Activated T-cell treated with anti-CD3 and anti-CD28 coated beads, Interleukin-2, amount 50 U/mL, for 72 hours (primary cell): ENCODE results near the gene CELF4. TPM values are rescaled to one million over a fixed set of nuclear protein-coding genes. Genes with fewer than 3 reads are reported as not detected.
"Not testable (repeated sequence)": the region's sequence is repeated elsewhere in the genome, so short reads cannot be mapped to it uniquely, and the experiment has no call there.

Experiments
- ATAC-seq, 2 donors: fragments of 150-1000 bp; cut with Tn5 transposase; replicated peaks in 1 of 2; 2 replicates each; pipeline ENCODE4 v1.10.0; 2021; ENCODE audit warnings: moderate library complexity in 2 of 2, mild to moderate bottlenecking in 1 of 2
- DNase-seq, 2 donors: peaks; one replicate each; pipeline ENCODE4 v3.0.0; 2021 to 2022; ENCODE audit warnings: mixed read lengths in 1 of 2
- H3K27ac Mint-ChIP-seq: one replicate; pipeline ENCODE4 v1.8.0; 2022; ENCODE audit warnings: mild to moderate bottlenecking, moderate library complexity, mixed read lengths
- H3K27me3 Mint-ChIP-seq: one replicate; pipeline ENCODE4 v1.8.0; 2022; ENCODE audit warnings: low read depth, mixed read lengths
- H3K36me3 Mint-ChIP-seq, 2 donors: one replicate each; pipeline ENCODE4 v1.8.0; 2022; ENCODE audit warnings: mixed read lengths in 2 of 2, mild to moderate bottlenecking in 1 of 2; ENCODE audit not compliant: insufficient read depth in 2 of 2
- H3K4me1 Mint-ChIP-seq: one replicate; pipeline ENCODE4 v1.8.0; 2022; ENCODE audit warnings: low read depth, mixed read lengths
- H3K4me3 Mint-ChIP-seq, 2 donors: one replicate each; pipeline ENCODE4 v1.8.0; 2022; ENCODE audit warnings: mild to moderate bottlenecking in 2 of 2, mixed read lengths in 2 of 2, moderate library complexity in 2 of 2
- H3K9me3 Mint-ChIP-seq, 2 donors: one replicate each; pipeline ENCODE4 v1.8.0; 2022; ENCODE audit warnings: mixed read lengths in 2 of 2
- total RNA-seq, 2 donors: library from RNA; stranded (reverse); gene quantifications; one replicate each; pipeline ENCODE4 v1.2.3, GENCODE V29; 2022

Gene CELF4
- total RNA-seq, 2 donors from 2014 or later: not detected

DNA sequence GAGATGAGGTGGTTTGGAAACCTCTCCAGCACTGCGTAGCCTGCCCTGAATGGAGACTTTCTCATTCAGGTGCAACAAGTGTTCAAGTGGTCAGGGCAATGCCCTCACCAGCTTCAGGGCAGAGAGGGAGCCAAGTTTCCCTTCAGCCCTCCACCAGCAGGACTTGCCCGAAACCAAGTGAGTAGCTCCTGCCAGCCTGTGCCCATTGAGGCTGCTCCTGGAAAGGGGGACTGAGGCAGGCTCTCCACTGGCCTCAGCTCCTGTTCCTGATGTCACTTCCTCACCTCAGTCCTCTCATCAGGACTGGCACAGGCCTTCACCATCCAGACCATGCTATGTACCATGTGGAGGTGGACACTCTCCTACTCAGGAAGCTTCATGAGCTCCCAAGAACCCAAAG is 94.6 kb downstream of the CELF4 start:
- Mint-ChIP-seq H3K27me3 (peaks cover 5% of the 10 kb centered on the region), H3K4me1 (no peaks in the 10 kb centered on the region), H3K4me3 (no peak overlapping the region), H3K36me3 (no peaks in the 10 kb centered on the region), H3K9me3 (peaks cover 0 to 3% of the 10 kb centered on the region in 2 donors), H3K27ac (no peak overlapping the region)
- no peak for DNase-seq
- ATAC-seq: no peak

GRCh38 chr18:37467002-37467662 is 98.5 kb downstream of the CELF4 start:
- Mint-ChIP-seq H3K9me3 (peaks cover 0 to 3% of the 10 kb centered on the region in 2 donors), H3K27me3 (peaks cover 14% of the 10 kb centered on the region)
- DNase-seq: no peak

GRCh38 chr18:37465958-37466357 is 99.6 kb downstream of the CELF4 start:
- peaks cover 14% of the 10 kb centered on the region for H3K27me3 Mint-ChIP-seq
- no peaks in the 10 kb centered on the region for H3K36me3 Mint-ChIP-seq
- ATAC-seq (no peak), DNase-seq (no peak)
- H3K4me3 Mint-ChIP-seq: no peak overlapping the region
- H3K9me3 Mint-ChIP-seq: peaks cover 0 to 3% of the 10 kb centered on the region in 2 donors
- H3K27ac Mint-ChIP-seq: no peak overlapping the region
- no peaks in the 10 kb centered on the region for H3K4me1 Mint-ChIP-seq

More at GRCh38 chr18:37467002-37467662, 98.5 kb downstream of the CELF4 start:
- Mint-ChIP-seq H3K4me3 (no peak overlapping the region), H3K4me1 (no peaks in the 10 kb centered on the region), H3K36me3 (no peaks in the 10 kb centered on the region), H3K27ac (no peak overlapping the region)
- ATAC-seq: no peak

GRCh38 chr18:37464257-37464656 is 101.3 kb downstream of the CELF4 start:
- ATAC-seq: no peak
- DNase-seq: no peak
- Mint-ChIP-seq H3K4me3 (no peak overlapping the region), H3K4me1 (no peaks in the 10 kb centered on the region), H3K36me3 (no peaks in the 10 kb centered on the region), H3K9me3 (peaks cover 0 to 3% of the 10 kb centered on the region in 2 donors), H3K27ac (no peak overlapping the region), H3K27me3 (peaks cover 14% of the 10 kb centered on the region)

DNA sequence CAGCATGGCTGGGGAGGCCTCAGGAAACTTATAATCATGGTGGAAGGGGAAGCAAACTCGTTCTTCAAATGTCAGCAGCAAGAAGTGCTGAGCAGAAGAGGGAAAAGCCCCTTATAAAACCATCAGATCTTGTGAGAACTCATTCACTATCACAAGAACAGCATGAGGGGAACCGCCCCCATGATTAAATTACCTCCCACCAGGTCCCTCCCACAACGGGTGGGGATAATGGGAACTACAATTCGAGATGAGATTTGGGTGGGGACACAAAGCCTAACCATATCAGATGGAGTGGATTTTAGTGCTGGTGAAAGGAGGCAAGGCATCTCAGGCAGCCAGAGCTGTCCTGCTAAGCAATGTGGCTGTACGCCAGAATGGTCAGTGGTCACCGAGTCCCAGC is 104.3 kb downstream of the CELF4 start:
- DNase-seq, H3K9me3 Mint-ChIP-seq, H3K4me1 Mint-ChIP-seq, H3K36me3 Mint-ChIP-seq, ATAC-seq, H3K4me3 Mint-ChIP-seq, H3K27ac Mint-ChIP-seq: not testable (repeated sequence)
- H3K27me3 Mint-ChIP-seq: peaks cover 12% of the 10 kb centered on the region

- no peak for ATAC-seq
Observed at GRCh38 chr18:37460604-37461003, 105.0 kb downstream of the CELF4 start.

GRCh38 chr18:37458697-37459096 is 106.9 kb downstream of the CELF4 start:
- no peak for DNase-seq
- Mint-ChIP-seq H3K4me1 (no peaks in the 10 kb centered on the region), H3K27ac (no peak overlapping the region), H3K27me3 (no peaks in the 10 kb centered on the region), H3K4me3 (no peak overlapping the region), H3K36me3 (no peaks in the 10 kb centered on the region), H3K9me3 (no peaks in the 10 kb centered on the region)
- ATAC-seq: no peak

More at GRCh38 chr18:37460604-37461003, 105.0 kb downstream of the CELF4 start:
- DNase-seq: no peak
- H3K27ac Mint-ChIP-seq: no peak overlapping the region
- no peaks in the 10 kb centered on the region for H3K4me1 Mint-ChIP-seq
- peaks cover 5% of the 10 kb centered on the region for H3K27me3 Mint-ChIP-seq
- no peaks in the 10 kb centered on the region for H3K9me3 Mint-ChIP-seq
- no peak overlapping the region for H3K4me3 Mint-ChIP-seq
- no peaks in the 10 kb centered on the region for H3K36me3 Mint-ChIP-seq

DNA sequence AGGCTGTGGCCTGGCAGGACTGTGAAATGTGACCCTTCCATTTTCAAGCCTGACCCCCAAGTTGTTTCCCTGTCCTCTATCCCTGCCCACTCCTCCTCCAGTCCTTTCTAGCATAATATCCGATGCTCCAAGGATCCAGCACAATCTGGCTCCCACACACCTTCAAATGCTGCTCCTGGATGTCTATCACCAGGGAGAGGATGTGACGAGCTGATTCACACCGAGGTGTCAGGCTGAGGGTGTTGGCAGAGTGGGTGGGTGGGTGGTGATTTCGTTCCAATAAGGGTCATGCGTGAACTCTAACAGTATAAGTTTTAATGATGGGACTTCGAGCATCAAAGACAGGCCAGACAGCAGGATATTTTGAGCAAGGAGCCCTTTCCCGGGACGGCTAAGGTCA is 107.8 kb downstream of the CELF4 start:
- Mint-ChIP-seq H3K4me1 (no peaks in the 10 kb centered on the region), H3K4me3 (no peak overlapping the region), H3K9me3 (no peaks in the 10 kb centered on the region), H3K36me3 (no peaks in the 10 kb centered on the region), H3K27ac (no peak overlapping the region), H3K27me3 (no peaks in the 10 kb centered on the region)
- ATAC-seq: no peak
- no peak for DNase-seq

DNA sequence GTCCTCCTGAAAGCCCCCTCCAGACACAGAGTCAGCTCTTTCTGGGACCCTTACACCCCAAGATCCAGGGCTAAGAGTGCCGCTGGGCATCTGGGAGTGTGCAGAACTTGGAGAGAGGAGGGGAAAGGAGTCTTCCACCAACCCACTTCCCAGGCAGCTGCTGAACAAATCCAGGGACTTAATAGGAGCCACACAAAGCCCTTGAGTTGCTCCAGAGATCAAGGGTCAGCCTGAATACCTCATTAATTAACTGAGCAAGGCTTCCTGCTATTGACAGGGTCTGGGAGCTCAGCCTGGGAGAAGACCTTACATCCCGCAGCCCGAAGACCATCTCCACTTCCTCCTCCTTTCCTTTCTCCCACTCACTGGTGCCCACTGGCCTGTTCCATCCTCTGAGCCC is 108.3 kb downstream of the CELF4 start:
- H3K27ac Mint-ChIP-seq: no peak overlapping the region
- no peaks in the 10 kb centered on the region for H3K27me3 Mint-ChIP-seq
- H3K36me3 Mint-ChIP-seq: no peaks in the 10 kb centered on the region
- DNase-seq (no peak), ATAC-seq (no peak)
- no peak overlapping the region for H3K4me3 Mint-ChIP-seq
- no peaks in the 10 kb centered on the region for H3K9me3 Mint-ChIP-seq
- no peaks in the 10 kb centered on the region for H3K4me1 Mint-ChIP-seq

- H3K4me1 Mint-ChIP-seq: no peaks in the 10 kb centered on the region
- ATAC-seq: no peak
- no peaks in the 10 kb centered on the region for H3K27me3 Mint-ChIP-seq
Observed at GRCh38 chr18:37456873-37457272, 108.7 kb downstream of the CELF4 start.

GRCh38 chr18:37456395-37456794 is 109.2 kb downstream of the CELF4 start:
- no peaks in the 10 kb centered on the region for H3K36me3 Mint-ChIP-seq
- no peak for DNase-seq
- no peaks in the 10 kb centered on the region for H3K9me3 Mint-ChIP-seq
- H3K27me3 Mint-ChIP-seq: no peaks in the 10 kb centered on the region
- ATAC-seq: no peak
- H3K27ac Mint-ChIP-seq: no peak overlapping the region
- no peaks in the 10 kb centered on the region for H3K4me1 Mint-ChIP-seq
- H3K4me3 Mint-ChIP-seq: no peak overlapping the region

More at GRCh38 chr18:37456873-37457272, 108.7 kb downstream of the CELF4 start:
- no peaks in the 10 kb centered on the region for H3K36me3 Mint-ChIP-seq
- H3K4me3 Mint-ChIP-seq: no peak overlapping the region
- DNase-seq: no peak
- no peaks in the 10 kb centered on the region for H3K9me3 Mint-ChIP-seq
- no peak overlapping the region for H3K27ac Mint-ChIP-seq

- DNase-seq (no peak), ATAC-seq (no peak)
- Mint-ChIP-seq H3K9me3 (no peaks in the 10 kb centered on the region), H3K36me3 (no peaks in the 10 kb centered on the region), H3K4me3 (no peak overlapping the region), H3K4me1 (no peaks in the 10 kb centered on the region), H3K27ac (no peak overlapping the region), H3K27me3 (no peaks in the 10 kb centered on the region)
Observed at GRCh38 chr18:37453752-37454151, 111.8 kb downstream of the CELF4 start.

DNA sequence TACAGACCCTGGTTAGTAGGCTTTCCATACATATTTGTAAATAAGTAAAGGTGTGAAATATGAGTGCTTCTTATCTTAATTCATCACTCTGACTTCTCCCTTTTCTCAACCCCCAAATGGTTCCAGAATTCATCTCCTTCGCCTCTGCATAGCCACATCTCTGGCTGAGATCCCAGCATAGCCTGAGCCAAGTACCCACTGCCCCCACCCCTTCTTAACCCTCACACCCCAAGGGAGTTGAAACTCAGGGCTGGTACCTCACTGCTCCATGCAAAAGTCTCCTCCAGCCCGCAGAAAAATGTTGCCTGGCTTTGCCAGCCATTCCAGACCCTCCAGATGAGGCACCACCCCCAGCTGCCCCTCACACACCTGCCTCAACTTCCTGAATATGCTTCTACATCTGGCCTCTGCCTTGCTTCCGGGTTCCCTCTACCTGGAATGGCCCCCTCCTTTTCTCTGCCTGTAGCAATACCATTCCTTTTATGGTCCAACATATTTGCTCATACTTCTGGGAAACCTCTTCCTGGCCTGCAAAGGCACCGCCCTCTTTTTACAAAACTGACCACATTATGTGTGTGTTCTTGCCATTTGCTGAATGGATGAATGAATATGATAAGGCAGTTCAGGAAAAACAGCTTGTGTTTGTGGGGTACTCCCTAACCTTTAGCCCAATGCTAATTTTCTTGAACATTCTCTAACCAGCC is 112.8 kb downstream of the CELF4 start:
- ATAC-seq: no peak
- Mint-ChIP-seq H3K9me3 (no peaks in the 10 kb centered on the region), H3K27ac (no peak overlapping the region)

GRCh38 chr18:37452015-37452414 is 113.6 kb downstream of the CELF4 start:
- Mint-ChIP-seq H3K9me3 (no peaks in the 10 kb centered on the region), H3K36me3 (no peaks in the 10 kb centered on the region), H3K27me3 (no peaks in the 10 kb centered on the region), H3K4me1 (no peaks in the 10 kb centered on the region), H3K4me3 (no peak overlapping the region), H3K27ac (no peak overlapping the region)
- no peak for DNase-seq
- ATAC-seq: no peak

More for the DNA sequence above, 112.8 kb downstream of the CELF4 start:
- Mint-ChIP-seq H3K36me3 (no peaks in the 10 kb centered on the region), H3K4me3 (no peak overlapping the region), H3K27me3 (no peaks in the 10 kb centered on the region), H3K4me1 (no peaks in the 10 kb centered on the region)
- no peak for DNase-seq
